ENCODE measurements around the gene PLXNB2.

Gene PLXNB2

GRCh38 chr22:50277761-50278160 lies 29.7 kb downstream of the PLXNB2 start:
- no peak for TF ChIP-seq FOXP2 (optimal IDR thresholded peaks at IDR 0.05; ENCODE audit: borderline replicate concordance, extremely low read depth, extremely low read length, insufficient read depth)
- TF ChIP-seq POLR2AphosphoS5 (IDR thresholded peaks at IDR 0.05; ENCODE audit: low read depth, low read length), result no peak
- no peak for TF ChIP-seq SIN3A (IDR thresholded peaks at IDR 0.05; ENCODE audit: borderline replicate concordance, insufficient read depth, low read length)
- no peak for TF ChIP-seq TAF1 (IDR thresholded peaks at IDR 0.05; ENCODE audit: borderline replicate concordance, insufficient read depth, low read length)
- TF ChIP-seq REST (IDR thresholded peaks at IDR 0.05; ENCODE audit: insufficient read depth in 1 of 2, low read depth in 2 of 2, low read length in 2 of 2), result no peak

GRCh38 chr22:50276143-50276542 lies 31.3 kb downstream of the PLXNB2 start:
- TF ChIP-seq POLR2AphosphoS5 (IDR thresholded peaks at IDR 0.05; ENCODE audit: low read depth, low read length), result no peak
- TF ChIP-seq REST (IDR thresholded peaks at IDR 0.05; ENCODE audit: insufficient read depth in 1 of 2, low read depth in 2 of 2, low read length in 2 of 2), result no peak
- no peak for TF ChIP-seq SIN3A (IDR thresholded peaks at IDR 0.05; ENCODE audit: borderline replicate concordance, insufficient read depth, low read length)
- TF ChIP-seq TAF1 (IDR thresholded peaks at IDR 0.05; ENCODE audit: borderline replicate concordance, insufficient read depth, low read length), result no peak
- no peak for TF ChIP-seq FOXP2 (optimal IDR thresholded peaks at IDR 0.05; ENCODE audit: borderline replicate concordance, extremely low read depth, extremely low read length, insufficient read depth)

GRCh38 chr22:50275181-50276055 lies 32.0 kb downstream of the PLXNB2 start:
- TF ChIP-seq REST (IDR thresholded peaks at IDR 0.05; ENCODE audit: insufficient read depth in 1 of 2, low read depth in 2 of 2, low read length in 2 of 2) (no peak), FOXP2 (optimal IDR thresholded peaks at IDR 0.05; ENCODE audit: borderline replicate concordance, extremely low read depth, extremely low read length, insufficient read depth) (no peak), SIN3A (IDR thresholded peaks at IDR 0.05; ENCODE audit: borderline replicate concordance, insufficient read depth, low read length) (no peak), TAF1 (IDR thresholded peaks at IDR 0.05; ENCODE audit: borderline replicate concordance, insufficient read depth, low read length) (no peak), POLR2AphosphoS5 (IDR thresholded peaks at IDR 0.05; ENCODE audit: low read depth, low read length) (no peak)

- TF ChIP-seq REST (IDR thresholded peaks at IDR 0.05; ENCODE audit: insufficient read depth in 1 of 2, low read depth in 2 of 2, low read length in 2 of 2) (no peak), SIN3A (IDR thresholded peaks at IDR 0.05; ENCODE audit: borderline replicate concordance, insufficient read depth, low read length) (no peak), FOXP2 (optimal IDR thresholded peaks at IDR 0.05; ENCODE audit: borderline replicate concordance, extremely low read depth, extremely low read length, insufficient read depth) (no peak), POLR2AphosphoS5 (IDR thresholded peaks at IDR 0.05; ENCODE audit: low read depth, low read length) (no peak), TAF1 (IDR thresholded peaks at IDR 0.05; ENCODE audit: borderline replicate concordance, insufficient read depth, low read length) (no peak)
These were observed 32.7 kb downstream of the PLXNB2 start for GRCh38 chr22:50274771-50275170.
